ENCODE measurements around the gene MRPL55. TPM values are rescaled to one million over a fixed set of nuclear protein-coding genes. Genes with fewer than 3 reads are reported as not detected.
A peak's percentile ranks its signal among the peaks of the same experiment; 100 is the strongest.

The MRPL55 gene
- total RNA-seq, 1 donor from 2014 or later: 55.2 TPM

- peaks cover 20% of the 10 kb centered on the region for H3K36me3 Mint-ChIP-seq (ENCODE audit: low read depth)
- peaks cover 4% of the 10 kb centered on the region for H3K27me3 Mint-ChIP-seq
- DNase-seq: no peak
- H3K4me1 Mint-ChIP-seq: peaks cover 33% of the 10 kb centered on the region
- H3K27ac Mint-ChIP-seq: no peak overlapping the region
- no peaks in the 10 kb centered on the region for H3K9me3 Mint-ChIP-seq
- H3K4me3 Mint-ChIP-seq: no peak overlapping the region
- intact Hi-C loops (cut with micrococcal nuclease): loop anchor here (5.0 to 10.0 kb wide), 2 partner anchors 301 to 342 kb away; partner anchors contain the start of gene TRIM11
Observed at GRCh38 chr1:228106800-228107054, 2.4 kb downstream of the MRPL55 start.

GRCh38 chr1:228105996-228106799, 2.9 kb downstream of the MRPL55 start:
- no peak overlapping the region for H3K27ac Mint-ChIP-seq
- DNase-seq: no peak
- no peaks in the 10 kb centered on the region for H3K9me3 Mint-ChIP-seq
- H3K27me3 Mint-ChIP-seq: peaks cover 4% of the 10 kb centered on the region
- H3K4me1 Mint-ChIP-seq: peaks cover 37% of the 10 kb centered on the region
- intact Hi-C loops (cut with micrococcal nuclease): loop anchor here (5.0 to 10.0 kb wide), 2 partner anchors 301 to 341 kb away; partner anchors contain the start of gene TRIM11
- peaks cover 24% of the 10 kb centered on the region for H3K36me3 Mint-ChIP-seq (ENCODE audit: low read depth)
- peak overlapping the region; percentile 14 for H3K4me3 Mint-ChIP-seq

GRCh38 chr1:228105270-228105995, 3.7 kb downstream of the MRPL55 start:
- no peak for DNase-seq
- peaks cover 4% of the 10 kb centered on the region for H3K27me3 Mint-ChIP-seq
- H3K9me3 Mint-ChIP-seq: no peaks in the 10 kb centered on the region
- H3K36me3 Mint-ChIP-seq (ENCODE audit: low read depth): peaks cover 24% of the 10 kb centered on the region
- no peak overlapping the region for H3K4me3 Mint-ChIP-seq
- peaks cover 38% of the 10 kb centered on the region for H3K4me1 Mint-ChIP-seq
- intact Hi-C loops (cut with micrococcal nuclease): loop anchor here (5.0 to 10.0 kb wide), 2 partner anchors 302 to 341 kb away; partner anchors contain the start of gene TRIM11
- no peak overlapping the region for H3K27ac Mint-ChIP-seq

- intact Hi-C loops (cut with micrococcal nuclease): loop anchor here (5.0 to 10.0 kb wide), 2 partner anchors 303 to 340 kb away; partner anchors contain the start of gene TRIM11
- H3K36me3 Mint-ChIP-seq (ENCODE audit: low read depth): peaks cover 30% of the 10 kb centered on the region
- H3K4me3 Mint-ChIP-seq: peak overlapping the region; percentile 93
- peak overlapping the region; percentile 76 for H3K27ac Mint-ChIP-seq
- no peak for DNase-seq
- H3K4me1 Mint-ChIP-seq: peaks cover 31% of the 10 kb centered on the region
- H3K9me3 Mint-ChIP-seq: no peaks in the 10 kb centered on the region
- peaks cover 4% of the 10 kb centered on the region for H3K27me3 Mint-ChIP-seq
Observed at GRCh38 chr1:228104526-228105269, 4.4 kb downstream of the MRPL55 start.

GRCh38 chr1:228102791-228103620, 6.1 kb downstream of the MRPL55 start, which contains the start of gene C1orf35:
Gene C1orf35, minus strand, starts transcription at chr1:228103325. Its CDS starts 98 bp downstream, at chr1:228103227.
- H3K4me3 Mint-ChIP-seq: peak within 1 kb of the TSS; percentile 93
- peaks cover 34% of the 10 kb centered on the region for H3K36me3 Mint-ChIP-seq (ENCODE audit: low read depth)
- H3K27ac Mint-ChIP-seq: peak within 1 kb of the TSS; percentile 97
- H3K9me3 Mint-ChIP-seq: no peaks in the 10 kb centered on the region
- DNase-seq: peak; percentile 99
- intact Hi-C loops (cut with micrococcal nuclease): loop anchor here (1.0 to 10.0 kb wide), 4 partner anchors 21 to 362 kb away; partner anchors contain the start of genes ARF1 and GUK1
- peaks cover 2% of the 10 kb centered on the region for H3K27me3 Mint-ChIP-seq
- peaks cover 24% of the 10 kb centered on the region for H3K4me1 Mint-ChIP-seq

- intact Hi-C loops (cut with micrococcal nuclease): loop anchor here (2.0 to 10.0 kb wide), 2 partner anchors 337 to 363 kb away; no protein-coding TSS in a partner anchor
- DNase-seq: peak; percentile 84
- Mint-ChIP-seq H3K9me3 (no peaks in the 10 kb centered on the region), H3K4me3 (peak overlapping the region; percentile 93), H3K27ac (peak overlapping the region; percentile 75), H3K4me1 (peaks cover 22% of the 10 kb centered on the region), H3K27me3 (peaks cover 2% of the 10 kb centered on the region), H3K36me3 (ENCODE audit: low read depth) (peaks cover 40% of the 10 kb centered on the region)
Observed at GRCh38 chr1:228101994-228102790, 6.9 kb downstream of the MRPL55 start.

- H3K27me3 Mint-ChIP-seq: peaks cover 2% of the 10 kb centered on the region
- H3K4me1 Mint-ChIP-seq: peaks cover 22% of the 10 kb centered on the region
- peak overlapping the region; percentile 93 for H3K4me3 Mint-ChIP-seq
- intact Hi-C loops (cut with micrococcal nuclease): loop anchor here (10.0 kb wide), 1 partner anchor 337 kb away; no protein-coding TSS in a partner anchor
- H3K27ac Mint-ChIP-seq: peak overlapping the region; percentile 74
- DNase-seq: peak; percentile 67
- no peaks in the 10 kb centered on the region for H3K9me3 Mint-ChIP-seq
- H3K36me3 Mint-ChIP-seq (ENCODE audit: low read depth): peaks cover 38% of the 10 kb centered on the region
Observed at GRCh38 chr1:228101614-228101993, 7.5 kb downstream of the MRPL55 start.

- intact Hi-C loops (cut with micrococcal nuclease): loop anchor here (10.0 kb wide), 1 partner anchor 336 kb away; no protein-coding TSS in a partner anchor
- Mint-ChIP-seq H3K36me3 (ENCODE audit: low read depth) (peaks cover 38% of the 10 kb centered on the region), H3K27me3 (peaks cover 2% of the 10 kb centered on the region)
Observed at GRCh38 chr1:228100822-228101613, 8.1 kb downstream of the MRPL55 start.

GRCh38 chr1:228099331-228099732, 9.8 kb downstream of the MRPL55 start:
- H3K9me3 Mint-ChIP-seq: peaks cover 8% of the 10 kb centered on the region
- H3K27ac Mint-ChIP-seq: peak overlapping the region; percentile 51
- intact Hi-C loops (cut with micrococcal nuclease): no loop called here
- no peak overlapping the region for H3K4me3 Mint-ChIP-seq
- no peak for DNase-seq
- peaks cover 2% of the 10 kb centered on the region for H3K27me3 Mint-ChIP-seq
- peaks cover 52% of the 10 kb centered on the region for H3K36me3 Mint-ChIP-seq (ENCODE audit: low read depth)
- H3K4me1 Mint-ChIP-seq: peaks cover 25% of the 10 kb centered on the region

More at GRCh38 chr1:228100822-228101613, 8.1 kb downstream of the MRPL55 start:
- H3K4me1 Mint-ChIP-seq: peaks cover 22% of the 10 kb centered on the region
- peak; percentile 62 for DNase-seq
- H3K4me3 Mint-ChIP-seq: peak overlapping the region; percentile 93
- peak overlapping the region; percentile 74 for H3K27ac Mint-ChIP-seq
- H3K9me3 Mint-ChIP-seq: no peaks in the 10 kb centered on the region

GRCh38 chr1:228098323-228098931, 10.7 kb downstream of the MRPL55 start:
- no peak overlapping the region for H3K27ac Mint-ChIP-seq
- intact Hi-C loops (cut with micrococcal nuclease): no loop called here
- DNase-seq: no peak
- H3K9me3 Mint-ChIP-seq: peaks cover 11% of the 10 kb centered on the region
- H3K36me3 Mint-ChIP-seq (ENCODE audit: low read depth): peaks cover 58% of the 10 kb centered on the region
- H3K4me1 Mint-ChIP-seq: peaks cover 18% of the 10 kb centered on the region
- peaks cover 2% of the 10 kb centered on the region for H3K27me3 Mint-ChIP-seq
- H3K4me3 Mint-ChIP-seq: no peak overlapping the region

- no peak overlapping the region for H3K27ac Mint-ChIP-seq
- H3K27me3 Mint-ChIP-seq: no peaks in the 10 kb centered on the region
- H3K4me1 Mint-ChIP-seq: peaks cover 16% of the 10 kb centered on the region
- H3K9me3 Mint-ChIP-seq: peaks cover 11% of the 10 kb centered on the region
- intact Hi-C loops (cut with micrococcal nuclease): no loop called here
- peaks cover 63% of the 10 kb centered on the region for H3K36me3 Mint-ChIP-seq (ENCODE audit: low read depth)
- H3K4me3 Mint-ChIP-seq: no peak overlapping the region
- DNase-seq: no peak
Observed at GRCh38 chr1:228097333-228098081, 11.6 kb downstream of the MRPL55 start.
